Stimulated activated CD4-positive, alpha-beta T cell treated with anti-CD3 and anti-CD28 coated beads, Interleukin-2, amount 100 ng/mL, for 48 hours (primary cell): ENCODE data around the gene UMAD1.
A peak's percentile ranks its signal among the peaks of the same experiment; 100 is the strongest.

Experiments
- DNase-seq, 2 donors: peaks; one replicate each; pipeline ENCODE4 v3.0.0-alpha.2; 2020

UMAD1 gene

DNA sequence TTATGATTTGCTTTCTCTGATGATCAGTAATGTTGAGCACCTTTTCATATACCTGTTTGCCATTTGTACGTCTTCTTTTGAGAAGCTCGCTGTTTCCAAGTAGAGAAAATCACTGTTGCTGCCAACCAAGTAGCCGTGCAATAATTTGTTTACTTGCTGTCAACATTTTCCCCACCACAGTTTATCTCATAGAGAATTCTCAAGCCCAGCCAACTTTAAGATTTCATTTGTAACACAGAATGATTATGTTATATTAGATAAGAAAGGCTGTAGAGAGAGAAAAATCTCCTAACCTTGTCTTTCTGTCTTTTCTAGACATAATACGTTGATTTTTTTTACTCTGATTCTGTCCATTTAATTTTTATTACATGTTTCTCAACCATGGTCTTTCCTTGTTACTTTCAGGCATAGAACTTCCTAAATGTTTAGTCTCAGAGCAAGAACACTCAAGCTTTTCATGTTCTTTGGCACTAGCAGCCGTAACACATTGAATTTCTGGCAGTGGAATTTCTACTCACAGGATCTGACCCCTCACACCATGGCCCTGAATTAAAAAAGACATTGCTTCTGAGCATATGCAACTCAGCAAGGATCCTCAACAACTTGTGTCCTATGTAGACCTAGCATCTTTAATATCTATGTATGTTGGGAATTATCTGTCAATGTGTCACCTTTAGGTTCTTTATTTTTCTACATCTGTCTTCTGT lies 54.7 kb downstream of the UMAD1 start:
- no peak for DNase-seq

DNA sequence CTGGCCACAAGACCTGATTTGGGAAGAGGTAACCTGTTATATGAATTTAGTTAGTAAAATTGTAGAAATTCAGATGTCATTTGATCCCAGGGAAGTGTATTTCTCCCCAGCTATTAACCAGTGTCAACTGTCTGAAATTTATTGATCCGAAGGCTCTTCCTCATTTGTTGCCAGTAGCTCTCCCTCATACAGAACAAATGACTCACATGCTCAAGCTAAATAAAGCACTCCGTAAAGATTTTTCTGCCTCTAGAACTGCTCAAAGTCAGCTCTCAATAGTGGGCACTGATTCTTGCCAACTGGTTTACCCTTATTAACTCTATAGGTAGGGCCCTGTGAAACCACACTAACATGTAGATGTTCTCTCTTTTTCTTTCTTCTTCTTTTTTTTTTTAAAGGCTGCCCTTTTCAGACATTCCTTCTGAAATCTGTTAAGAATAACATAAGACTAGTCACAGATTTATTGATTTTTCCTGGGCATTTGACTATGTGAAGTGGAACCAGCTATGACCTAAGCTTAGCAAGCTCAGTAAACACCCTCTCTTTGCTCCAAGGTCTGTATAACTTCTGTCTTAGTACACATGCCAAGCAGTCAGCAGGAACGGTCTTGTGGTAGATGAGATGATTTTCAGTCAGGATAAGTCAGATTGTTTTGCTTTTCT lies 56.0 kb downstream of the UMAD1 start:
- no peak for DNase-seq

DNA sequence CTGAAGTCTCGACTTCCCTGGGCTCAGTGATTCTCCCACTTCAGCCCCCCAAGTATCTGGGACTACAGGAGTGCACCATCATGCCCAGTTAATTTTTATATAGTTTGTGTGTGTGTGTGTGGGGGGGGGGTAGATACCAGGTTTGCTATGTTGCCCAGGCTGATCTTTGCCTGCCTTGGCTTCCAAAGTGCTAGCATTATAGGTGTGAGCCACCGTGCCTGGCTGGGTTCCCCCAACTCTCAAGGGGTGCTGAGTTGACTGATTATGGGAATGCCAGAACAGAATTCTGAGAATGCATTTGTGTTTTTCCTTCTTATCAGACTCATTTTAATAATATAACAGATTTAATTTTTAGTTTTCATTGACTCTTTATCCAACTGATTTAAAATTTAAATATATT lies 58.4 kb downstream of the UMAD1 start:
- DNase-seq: no peak

DNA sequence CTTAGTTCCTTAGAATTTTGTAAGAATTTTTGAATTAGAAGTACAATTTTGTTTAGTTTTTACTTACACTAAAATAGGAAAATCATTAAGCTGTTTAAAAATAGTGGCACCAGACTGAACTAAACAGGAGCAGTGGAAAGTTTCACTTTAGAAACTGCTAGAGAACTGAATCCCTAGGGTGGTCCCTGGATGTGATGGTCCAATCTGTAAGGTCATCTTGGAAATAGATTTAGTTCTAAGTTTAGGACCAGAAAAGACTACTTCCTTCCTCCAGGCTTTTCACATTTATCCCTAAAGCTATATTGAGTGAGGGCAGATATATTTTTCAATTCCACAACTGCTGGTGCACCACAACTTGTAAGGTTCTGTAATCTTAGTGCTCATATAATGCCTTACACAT lies 58.8 kb downstream of the UMAD1 start:
- DNase-seq: no peak

DNA sequence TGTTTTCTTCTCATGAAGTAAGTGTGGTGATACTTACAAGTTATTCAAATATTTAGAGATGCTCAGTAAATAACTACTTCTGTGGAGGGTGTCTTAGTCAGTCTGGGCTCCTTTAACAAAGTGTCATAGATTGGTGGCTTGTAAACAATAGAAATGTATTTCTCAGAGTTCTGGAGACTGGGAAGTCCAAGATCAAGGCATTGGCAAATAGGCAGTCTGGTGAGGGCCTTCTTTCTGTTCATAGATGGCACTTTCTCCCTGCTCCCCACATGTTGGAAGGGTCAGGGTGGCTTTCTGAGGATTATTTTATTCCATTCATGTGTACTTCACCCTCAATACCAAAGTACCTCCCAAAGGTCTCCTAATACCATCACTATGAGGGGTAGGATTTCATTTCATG lies 59.4 kb downstream of the UMAD1 start:
- DNase-seq: no peak

DNA sequence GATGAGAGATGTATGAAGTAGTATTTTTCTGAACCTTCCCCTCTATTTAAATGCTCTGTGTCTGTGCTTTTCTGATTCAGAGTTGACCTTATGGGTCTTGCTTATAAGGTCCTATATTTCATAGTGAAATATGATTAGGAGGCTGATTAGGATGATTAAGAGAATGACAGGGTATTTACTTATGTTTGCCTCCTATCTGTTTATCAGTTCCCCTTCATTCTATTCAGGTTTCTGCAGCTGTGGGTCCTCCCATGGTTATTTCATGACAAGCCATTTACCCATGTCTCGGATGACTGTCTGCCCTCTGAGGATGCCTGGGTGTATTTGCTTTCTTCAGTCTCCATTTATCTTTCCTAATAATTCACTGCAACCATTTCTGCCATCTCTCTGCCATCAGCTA lies 61.0 kb downstream of the UMAD1 start:
- no peak for DNase-seq

DNA sequence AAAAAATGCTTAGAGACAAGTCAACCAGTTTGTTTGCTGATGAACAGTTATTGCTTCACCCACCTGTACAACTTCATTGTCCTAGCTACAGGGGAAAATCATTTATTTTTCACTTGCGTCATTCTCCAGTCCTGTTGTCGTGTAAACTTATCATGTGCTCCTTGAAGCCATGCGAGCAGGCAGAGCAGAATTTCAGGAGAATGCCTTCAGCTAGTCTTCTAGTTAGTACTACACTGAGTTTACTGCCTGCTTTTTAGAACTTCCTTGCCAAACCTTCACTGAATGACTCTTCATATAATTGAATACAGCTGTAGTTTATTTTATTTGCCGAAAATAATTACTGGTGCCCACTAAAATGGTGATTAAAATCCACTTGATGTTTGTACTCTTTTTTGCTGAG lies 62.3 kb downstream of the UMAD1 start:
- no peak for DNase-seq

DNA sequence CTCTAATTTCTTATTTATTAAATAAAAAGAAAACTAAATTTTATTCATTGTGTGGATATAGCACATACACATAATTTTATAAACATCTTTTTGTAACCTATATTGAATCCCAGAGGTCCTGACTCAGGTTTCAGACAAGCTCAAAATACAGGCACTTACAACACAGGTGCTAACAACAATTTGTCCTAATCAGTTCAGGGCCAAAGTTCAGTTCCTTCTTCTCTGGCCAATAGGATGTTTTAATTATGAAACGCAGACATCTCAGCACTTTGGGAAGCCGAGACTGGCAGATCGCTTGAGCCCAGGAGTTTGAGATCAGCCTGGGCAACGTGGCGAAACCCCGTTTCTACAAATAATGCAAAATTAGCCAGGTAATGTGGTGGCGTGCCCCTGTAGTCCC lies 62.9 kb downstream of the UMAD1 start:
- no peak for DNase-seq

DNA sequence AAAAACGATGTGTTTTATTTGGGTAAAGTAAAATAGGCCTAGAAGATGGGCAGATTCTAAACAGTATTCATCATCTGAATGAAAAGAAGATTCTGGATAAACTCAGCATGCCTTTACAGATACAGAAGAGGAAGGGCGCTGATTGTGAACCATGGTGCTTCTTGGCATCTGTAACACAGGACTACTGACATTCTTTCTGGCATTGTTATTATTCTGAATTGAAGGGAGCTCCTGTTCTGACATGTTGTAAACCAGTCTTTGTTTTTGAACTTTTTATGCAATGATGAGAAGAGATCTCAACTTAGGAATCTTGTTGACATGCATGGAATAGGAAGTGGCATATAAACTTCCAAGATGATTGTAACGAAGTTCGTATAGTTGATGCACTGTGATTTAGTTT lies 64.3 kb downstream of the UMAD1 start:
- no peak for DNase-seq

DNA sequence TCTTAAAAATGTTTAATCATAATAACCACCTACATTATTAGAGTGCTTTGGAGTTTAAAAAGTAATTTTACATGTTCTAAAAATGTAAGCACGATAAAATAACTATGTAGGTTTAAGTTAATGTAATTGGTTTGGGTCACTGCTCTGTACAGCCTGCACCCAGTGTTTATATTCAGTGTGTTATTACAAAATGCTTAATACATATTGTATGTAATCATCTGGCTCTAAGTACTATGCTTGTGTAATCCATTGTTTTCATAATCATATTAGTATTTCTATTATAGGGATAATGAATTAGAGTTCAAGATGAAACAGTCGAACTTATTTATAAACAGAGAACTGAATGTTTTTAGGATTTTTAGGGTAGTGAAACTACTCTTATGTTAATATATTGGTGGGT lies 64.8 kb downstream of the UMAD1 start:
- no peak for DNase-seq

DNA sequence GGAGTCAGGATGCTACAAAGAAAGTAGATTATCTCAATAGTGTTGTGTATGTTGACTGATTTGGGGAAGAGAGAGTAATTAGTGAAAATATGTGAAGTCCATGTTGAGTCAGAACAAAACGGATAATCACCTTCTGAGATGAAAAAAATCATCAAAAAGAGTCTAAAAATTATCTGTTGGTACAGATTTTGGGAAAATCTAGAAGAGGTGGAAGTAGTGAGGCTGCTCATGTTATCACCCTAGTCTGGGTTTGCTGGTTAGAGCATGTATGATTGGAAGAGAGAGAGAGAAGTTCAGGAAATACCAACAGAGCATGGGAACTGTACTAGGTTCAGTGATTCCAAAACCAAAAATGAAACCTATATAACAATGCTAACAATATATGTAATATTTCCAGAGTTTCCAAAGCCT lies 65.6 kb downstream of the UMAD1 start:
- DNase-seq: no peak

DNA sequence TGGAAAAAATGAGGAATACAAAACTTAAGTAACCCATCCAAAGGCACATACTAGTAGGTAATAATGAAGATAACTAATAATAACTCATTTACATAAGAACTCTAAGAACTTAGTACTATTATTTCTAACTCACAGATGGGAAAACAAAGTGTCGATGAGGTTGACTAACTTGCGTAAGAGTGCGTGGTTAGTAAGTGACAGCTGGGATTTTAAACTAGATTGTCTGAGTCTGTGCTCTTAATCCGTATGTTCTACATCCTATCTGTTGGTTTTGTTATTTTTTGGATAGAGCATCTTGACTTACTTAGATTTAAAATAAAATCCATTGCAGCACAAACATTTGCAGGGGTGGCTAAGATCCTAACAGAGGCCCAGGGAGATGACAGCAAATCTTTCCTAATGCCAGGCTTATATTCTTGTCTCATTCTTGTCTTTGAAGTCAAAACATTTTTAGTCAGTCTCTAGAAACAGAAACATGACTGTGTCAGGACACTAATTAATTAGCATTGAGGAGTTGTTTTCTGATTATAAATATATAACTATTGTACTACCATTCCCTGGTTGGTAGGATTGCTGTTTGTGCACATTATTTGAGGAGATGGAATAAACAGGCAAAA lies 66.1 kb downstream of the UMAD1 start:
- DNase-seq: no peak

DNA sequence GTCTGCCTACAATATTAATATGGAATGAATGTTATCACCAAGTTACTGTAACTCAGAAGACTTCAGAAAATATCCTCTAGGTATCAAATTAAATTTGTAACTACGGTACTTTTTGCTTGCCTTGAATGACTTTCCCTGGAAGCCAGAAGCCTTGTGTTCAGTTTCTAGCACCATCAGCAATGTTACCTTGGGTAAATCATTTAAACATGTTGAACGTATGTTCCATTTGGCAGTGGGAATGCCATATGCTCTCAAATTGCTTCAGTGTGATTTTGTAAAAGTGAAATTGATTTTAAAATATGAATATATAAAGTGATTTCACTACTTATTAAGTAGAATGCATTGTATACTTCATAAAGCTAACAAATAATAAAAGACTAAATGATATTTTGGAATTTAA lies 66.7 kb downstream of the UMAD1 start:
- DNase-seq: no peak

DNA sequence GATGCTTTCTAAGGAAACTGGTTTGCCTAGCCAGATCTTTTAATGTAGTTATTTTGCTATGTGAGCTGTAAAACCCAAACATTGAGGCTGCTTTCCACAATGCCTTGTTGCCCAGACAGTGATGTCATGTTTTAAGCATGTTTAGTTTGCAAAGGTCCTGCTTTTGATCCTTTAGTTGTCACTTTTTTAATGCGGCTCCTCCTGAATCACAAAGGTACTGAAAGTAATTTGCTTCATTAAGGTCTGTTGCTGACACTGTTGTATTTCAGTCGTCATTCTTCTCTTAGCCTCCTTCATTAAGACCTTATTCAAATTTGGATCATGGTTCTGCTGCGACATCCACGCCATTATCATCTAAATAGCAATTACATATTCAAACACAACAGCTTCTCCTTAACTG lies 67.3 kb downstream of the UMAD1 start:
- DNase-seq: no peak

DNA sequence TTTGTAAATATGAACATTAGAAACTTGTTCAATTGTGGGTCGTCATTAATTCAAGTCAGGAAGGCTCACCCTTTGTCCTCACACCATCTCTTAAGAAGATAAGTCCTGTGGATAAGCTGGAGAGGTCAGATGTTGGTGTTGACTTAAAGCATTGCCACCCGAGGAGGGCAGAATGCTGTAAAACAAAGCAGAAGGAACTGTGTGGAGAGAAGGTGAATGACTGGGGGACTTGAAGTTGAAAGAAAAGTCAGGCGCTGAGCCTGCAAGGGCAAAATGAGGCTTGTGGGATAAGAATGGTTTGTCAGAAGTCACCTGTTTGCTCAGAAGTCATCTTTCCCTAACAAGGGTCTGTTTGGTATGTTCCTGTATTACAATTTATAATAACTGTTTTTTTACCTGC lies 68.7 kb downstream of the UMAD1 start:
- no peak for DNase-seq

DNA sequence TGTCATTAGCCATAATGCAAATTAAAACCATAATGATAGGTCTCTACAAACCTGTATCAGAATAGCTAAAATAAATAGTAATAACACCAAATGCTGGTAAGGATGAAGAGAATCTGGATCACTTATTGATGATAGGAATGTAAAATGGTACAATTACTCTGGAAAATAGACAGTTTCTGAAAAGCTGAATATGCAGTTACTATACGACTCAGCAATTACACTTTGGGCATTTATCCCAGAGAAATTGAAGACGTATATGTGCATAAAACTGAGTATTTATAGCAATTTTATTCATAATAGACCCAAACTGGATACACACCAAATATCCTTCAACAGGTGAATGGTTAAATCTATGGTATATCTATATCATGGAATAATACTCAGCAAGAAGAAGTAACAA lies 69.9 kb downstream of the UMAD1 start:
- no peak for DNase-seq

DNA sequence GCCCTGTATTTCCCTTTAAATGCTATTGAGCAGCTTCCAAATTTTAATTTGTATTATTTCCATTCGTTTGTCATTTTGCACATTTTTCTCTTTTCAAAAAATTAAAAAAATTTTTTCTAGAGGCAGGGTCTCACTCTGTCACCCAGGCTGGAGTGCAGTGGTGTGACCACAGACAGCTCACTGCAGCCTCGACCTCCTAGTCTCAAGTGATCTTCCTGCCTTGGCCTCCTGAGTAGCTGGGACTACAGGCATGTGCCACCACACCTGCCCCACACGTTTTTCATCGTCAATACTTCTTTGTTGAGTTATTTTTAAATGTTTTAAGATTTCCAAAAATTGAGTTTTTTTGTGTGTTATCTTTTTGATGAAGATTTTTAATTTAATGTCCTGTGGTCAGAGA lies 73.2 kb downstream of the UMAD1 start:
- DNase-seq: no peak

DNA sequence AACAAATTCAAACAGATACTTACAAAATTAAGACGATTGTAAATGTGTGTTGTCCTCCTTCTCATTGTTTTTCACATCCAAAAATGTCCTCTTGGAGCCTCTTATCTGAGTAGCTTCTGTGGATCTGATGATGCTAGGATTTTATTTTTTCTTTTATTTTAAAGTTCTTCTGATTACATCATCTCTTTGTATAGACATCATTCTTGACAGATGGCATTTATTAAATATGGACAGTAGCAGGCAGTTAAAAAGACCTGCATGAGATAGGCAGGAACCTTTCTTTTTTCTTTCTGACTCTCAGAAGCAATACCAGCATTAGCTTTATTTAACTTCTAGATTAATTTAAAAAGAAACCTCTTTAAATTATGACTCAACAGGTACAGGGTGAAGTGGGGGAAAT lies 77.9 kb downstream of the UMAD1 start, which contains the start of gene RPA3:
Gene RPA3, minus strand, starts transcription at position 116 of the 400 bp plus-strand sequence. CDS start 78,189 bp downstream, outside the sequence.
- no peak for DNase-seq

DNA sequence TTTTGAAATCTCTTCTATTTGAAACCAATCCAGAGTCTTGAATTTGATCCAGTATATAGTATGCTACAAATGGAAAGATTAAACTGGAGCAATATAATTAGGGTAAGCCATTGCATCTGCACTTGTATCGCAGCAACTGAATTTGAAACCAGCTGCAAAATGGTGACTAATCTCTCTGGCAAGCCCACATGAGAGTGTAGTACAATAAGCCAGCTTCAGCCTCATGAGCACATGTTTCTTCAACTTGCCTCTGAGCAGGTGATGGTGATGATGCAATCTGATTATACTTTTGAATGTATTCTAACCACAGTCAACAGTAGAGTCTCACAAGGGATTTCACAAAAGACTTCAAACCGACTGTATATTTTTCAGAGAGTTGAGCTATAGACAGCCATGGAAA lies 78.7 kb downstream of the UMAD1 start:
- peak; percentile 23 to 29 for DNase-seq

DNA sequence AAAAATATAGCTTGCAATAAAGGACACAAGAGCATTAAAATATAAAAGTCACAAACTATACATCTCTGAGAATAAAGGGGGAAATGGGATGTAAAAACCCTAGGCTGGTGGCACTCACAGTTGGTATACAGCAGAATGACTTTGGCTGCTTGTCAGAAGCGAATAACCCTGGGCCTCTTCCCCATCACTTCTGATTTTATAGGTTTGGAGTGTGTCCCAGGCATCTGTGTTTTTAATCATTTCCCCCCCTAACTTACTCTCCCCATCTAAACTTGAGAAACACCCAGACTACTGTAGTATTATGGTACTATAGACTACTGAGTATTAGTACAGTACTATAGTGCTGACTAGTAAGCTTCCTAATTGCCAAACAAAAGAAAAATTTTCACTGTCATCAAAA lies 79.6 kb downstream of the UMAD1 start:
- no peak for DNase-seq

DNA sequence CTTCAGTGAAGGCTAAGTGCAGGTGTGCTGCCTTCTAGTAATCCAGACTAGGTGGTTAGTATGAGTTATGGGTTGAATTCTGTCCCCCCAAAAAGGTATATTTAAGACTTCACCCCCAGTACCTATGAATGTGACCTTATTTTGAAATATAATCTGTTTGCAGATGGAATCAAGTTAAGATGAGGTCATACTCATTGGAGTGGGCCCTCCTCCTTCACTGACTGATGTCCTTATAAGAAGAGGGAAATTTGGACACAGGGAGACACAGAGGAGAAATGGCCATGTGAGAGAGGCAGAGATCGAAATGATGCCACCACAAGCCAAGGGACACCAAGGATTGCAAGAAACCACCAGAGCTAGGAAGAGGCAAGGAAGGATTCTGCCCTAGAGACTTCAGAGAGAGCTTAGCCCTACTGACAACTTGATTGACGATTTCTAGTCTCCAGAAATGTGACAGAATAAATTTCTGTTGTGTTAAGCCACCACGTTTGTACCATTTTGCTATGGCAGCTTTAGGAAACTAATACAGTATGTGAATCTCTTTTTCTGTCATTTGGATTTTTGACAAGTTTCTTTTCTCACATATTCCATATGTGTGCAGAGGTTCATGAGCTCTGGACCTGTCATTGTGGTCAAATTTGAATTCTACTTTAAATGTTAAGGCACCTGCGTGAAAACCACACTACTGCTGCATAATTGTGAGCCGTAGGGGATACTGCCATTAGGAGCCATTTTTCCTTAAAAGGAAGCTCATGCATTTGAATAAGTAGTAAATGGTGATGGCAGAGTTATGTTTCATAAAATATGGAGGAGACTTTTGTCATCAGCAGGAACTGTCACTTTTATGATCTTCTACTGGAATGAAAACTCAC lies 80.4 kb downstream of the UMAD1 start:
- no peak for DNase-seq

DNA sequence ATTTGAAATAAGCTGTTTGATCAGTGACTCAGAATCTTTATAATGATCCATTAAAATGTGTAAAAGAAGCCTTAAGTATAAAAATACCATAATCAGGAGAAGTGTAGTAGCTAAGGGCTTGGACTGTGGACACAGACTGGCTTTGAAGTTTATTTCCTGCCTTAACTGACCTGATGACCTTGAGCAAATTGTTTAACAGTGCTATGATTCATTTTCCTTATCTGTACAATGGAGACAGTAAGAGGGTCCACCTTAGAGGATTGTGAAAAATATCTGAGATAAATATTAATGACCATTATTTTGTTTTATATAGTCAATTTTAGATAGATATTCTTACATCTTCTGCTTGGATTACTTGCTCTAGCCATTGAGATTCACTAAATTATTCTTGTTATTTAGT lies 91.2 kb downstream of the UMAD1 start:
- DNase-seq: no peak

DNA sequence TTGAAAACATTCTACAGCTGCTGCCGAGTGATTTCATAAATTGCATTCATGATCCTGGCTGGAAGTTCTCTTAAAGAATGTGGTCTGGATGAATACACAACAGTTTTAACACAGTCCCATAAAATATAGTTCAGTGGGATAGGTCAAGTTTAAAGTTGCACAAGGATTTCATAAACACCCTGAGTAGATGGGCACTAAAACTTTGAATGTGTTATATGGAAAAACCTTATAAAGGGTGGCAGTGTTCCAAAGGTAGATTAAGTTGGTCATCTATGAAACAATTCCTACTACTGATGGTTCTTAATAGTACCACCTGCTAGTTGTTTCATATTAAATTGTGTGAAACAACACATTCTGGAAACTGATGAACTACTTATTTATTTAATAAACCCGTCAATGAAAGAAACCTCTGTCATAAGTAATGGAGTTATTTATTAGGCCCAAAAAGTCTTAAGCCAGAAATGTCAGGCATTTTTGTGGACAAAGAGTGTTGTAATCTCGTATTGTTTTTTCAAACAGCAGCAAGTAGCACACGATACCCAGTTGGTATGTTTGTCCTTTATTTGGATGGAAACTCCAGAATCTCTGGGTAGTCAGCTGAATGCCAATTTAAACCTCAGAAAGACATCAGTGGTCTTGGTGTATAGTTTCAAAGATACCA lies 92.2 kb downstream of the UMAD1 start:
- DNase-seq: no peak
